IMR-90 (cell line): ENCODE measurements around the gene KLHL20. TPM values are rescaled to one million over a fixed set of nuclear protein-coding genes. Genes with fewer than 3 reads are reported as not detected.

ENCODE experiments used
- ATAC-seq: fragments of 200-7000 bp; cut with Tn5 transposase; 2 replicates; pipeline ENCODE4 v1.9.1; 2020; ENCODE audit warnings: low read depth, mild to moderate bottlenecking, moderate library complexity
- BruUV-seq: library from RNA; stranded (reverse); fragments of 400-500 nt; replicated peaks from 2 replicates; lab custom pipeline; 2021; lab: Mats Ljungman, UMichigan
- CTCF ChIA-PET: fragments of 300-600 bp; formaldehyde crosslinking; extraction: SDS; loops from one replicate; lab custom pipeline; 2021; ENCODE audit warnings: antibody characterized with exemption; lab: Yijun Ruan, JAX
- POLR2A ChIA-PET: fragments of 300-600 bp; sonication (Branson Sonifier 250); formaldehyde crosslinking; loops from one replicate; lab custom pipeline; 2022; ENCODE audit warnings: antibody characterized with exemption; ENCODE audit not compliant: unreplicated experiment; lab: Charles Lee
- DNase-seq: peaks from one replicate; pipeline ENCODE4 v3.0.0; 2013
- H2AFZ ChIP-seq: replicated peaks from 2 replicates; pipeline ENCODE3; 2013; ENCODE audit warnings: low read length, mild to moderate bottlenecking; ENCODE audit not compliant: poor library complexity
- H2AK5ac ChIP-seq: 2 replicates; pipeline ENCODE4 v1.6.1; 2013; ENCODE audit warnings: low read depth, low read length, inconsistent platforms
- H2AK9ac ChIP-seq: replicated peaks from 2 replicates; pipeline ENCODE3; 2013; ENCODE audit warnings: mild to moderate bottlenecking, low read depth, low read length, moderate library complexity; ENCODE audit not compliant: poor library complexity
- H2BK120ac ChIP-seq: 2 replicates; pipeline ENCODE4 v1.6.1; 2013; ENCODE audit warnings: low read depth, low read length, inconsistent platforms
- H2BK15ac ChIP-seq: 3 replicates; pipeline ENCODE4 v1.6.1; 2013; ENCODE audit warnings: low read depth, low read length, inconsistent platforms
- H2BK20ac ChIP-seq: 2 replicates; pipeline ENCODE4 v1.6.1; 2013; ENCODE audit warnings: low read depth, mild to moderate bottlenecking, inconsistent platforms, low read length, moderate library complexity
- H2BK5ac ChIP-seq: 2 replicates; pipeline ENCODE4 v1.6.1; 2013; ENCODE audit warnings: mild to moderate bottlenecking, low read depth, low read length, inconsistent platforms; ENCODE audit not compliant: poor library complexity, severe bottlenecking
- H3K14ac ChIP-seq: replicated peaks from 2 replicates; pipeline ENCODE4 v1.6.1; 2013; ENCODE audit warnings: low read depth, low read length, inconsistent platforms
- H3K18ac ChIP-seq: 2 replicates; pipeline ENCODE4 v1.6.1; 2013; ENCODE audit warnings: low read depth, low read length, control low read depth
- H3K23ac ChIP-seq: 2 replicates; pipeline ENCODE4 v1.6.1; 2013; ENCODE audit warnings: low read depth, low read length, inconsistent platforms
- H3K27ac ChIP-seq: 2 replicates; pipeline ENCODE4 v1.5.1; 2013; ENCODE audit warnings: mild to moderate bottlenecking, control low read depth, low read length; ENCODE audit not compliant: insufficient read depth
- H3K27me3 ChIP-seq: 2 replicates; pipeline ENCODE4 v1.6.1; 2013; ENCODE audit warnings: low read length; ENCODE audit not compliant: control insufficient read depth, insufficient read depth
- H3K36me3 ChIP-seq: 2 replicates; pipeline ENCODE4 v1.6.1; 2013; ENCODE audit warnings: low read length, mixed read lengths; ENCODE audit not compliant: control insufficient read depth, insufficient read depth
- H3K4ac ChIP-seq: 2 replicates; pipeline ENCODE4 v1.6.1; 2013; ENCODE audit warnings: low read depth, low read length, inconsistent platforms
- H3K4me1 ChIP-seq: 2 replicates; pipeline ENCODE4 v1.6.1; 2013; ENCODE audit warnings: low read length, mixed read lengths; ENCODE audit not compliant: control insufficient read depth, insufficient read depth
- H3K4me2 ChIP-seq: 2 replicates; pipeline ENCODE4 v1.6.1; 2013; ENCODE audit warnings: low read depth, mild to moderate bottlenecking, control low read depth, low read length, moderate library complexity
- H3K4me3 ChIP-seq: 2 replicates; pipeline ENCODE4 v1.5.1; 2013; ENCODE audit warnings: low read depth, mild to moderate bottlenecking, control low read depth, low read length, moderate library complexity; ENCODE audit not compliant: insufficient read depth
- H3K56ac ChIP-seq: 2 replicates; pipeline ENCODE4 v1.6.1; 2013; ENCODE audit warnings: low read length, inconsistent platforms; ENCODE audit not compliant: insufficient read depth; ENCODE audit errors: extremely low read depth
- H3K79me1 ChIP-seq, 2 experiments: 2 replicates each; pipeline ENCODE4 v1.6.1; 2013; ENCODE audit warnings: low read length in 2 of 2, inconsistent platforms in 1 of 2, low read depth in 1 of 2
- H3K9ac ChIP-seq: 2 replicates; pipeline ENCODE4 v1.6.1; 2013; ENCODE audit warnings: low read depth, low read length, control low read depth
- H3K9me1 ChIP-seq: 2 replicates; pipeline ENCODE4 v1.6.1; 2013; ENCODE audit warnings: low read length, inconsistent platforms; ENCODE audit not compliant: insufficient read depth
- H3K9me3 ChIP-seq: 2 replicates; pipeline ENCODE4 v1.6.1; 2013; ENCODE audit warnings: low read length; ENCODE audit not compliant: control insufficient read depth, insufficient read depth
- H4K20me1 ChIP-seq: 2 replicates; pipeline ENCODE4 v1.6.1; 2013; ENCODE audit warnings: low read length, inconsistent platforms; ENCODE audit not compliant: insufficient read depth
- H4K5ac ChIP-seq: 2 replicates; pipeline ENCODE4 v1.6.1; 2013; ENCODE audit warnings: mild to moderate bottlenecking, low read depth, low read length, control low read depth
- H4K8ac ChIP-seq, 2 experiments: 2 replicates each; pipeline ENCODE4 v1.6.1; 2013; ENCODE audit warnings: low read depth in 2 of 2, low read length in 2 of 2, control low read depth in 1 of 2, inconsistent platforms in 1 of 2
- H4K91ac ChIP-seq: 2 replicates; pipeline ENCODE4 v1.6.1; 2013; ENCODE audit warnings: low read depth, low read length, inconsistent platforms; ENCODE audit not compliant: insufficient read depth
- BHLHE40 ChIP-seq: fragments of 150-350 bp; IDR thresholded peaks from 2 replicates; pipeline ENCODE4 v1.6.1; 2016; ENCODE audit warnings: mild to moderate bottlenecking, low read depth, low read length
- CEBPB ChIP-seq: IDR thresholded peaks from 2 replicates; pipeline ENCODE4 v1.6.1; 2012; ENCODE audit warnings: low read depth, low read length, improper control_type of control experiment
- CHD1 ChIP-seq: IDR thresholded peaks from 2 replicates; pipeline ENCODE4 v1.6.1; 2012; ENCODE audit warnings: low read depth, low read length, improper control_type of control experiment
- CTCF ChIP-seq: conservative IDR thresholded peaks from 2 replicates; pipeline ENCODE4 v1.5.1; 2012; ENCODE audit warnings: mild to moderate bottlenecking, low read depth, low read length, improper control_type of control experiment
- ELK1 ChIP-seq: fragments of 150-350 bp; IDR thresholded peaks from 2 replicates; pipeline ENCODE4 v1.6.1; 2016; ENCODE audit warnings: low read depth, mild to moderate bottlenecking, low read length, moderate library complexity, borderline replicate concordance
- FOS ChIP-seq: fragments of 150-350 bp; IDR thresholded peaks from 2 replicates; pipeline ENCODE4 v1.6.1; 2016; ENCODE audit warnings: low read depth, low read length
- MAFK ChIP-seq: IDR thresholded peaks from 2 replicates; pipeline ENCODE4 v1.6.1; 2012; ENCODE audit warnings: low read depth, low read length, improper control_type of control experiment
- MAZ ChIP-seq: IDR thresholded peaks from 2 replicates; pipeline ENCODE4 v1.6.1; 2012; ENCODE audit warnings: low read depth, mild to moderate bottlenecking, low read length, improper control_type of control experiment, moderate library complexity, borderline replicate concordance
- MXI1 ChIP-seq: IDR thresholded peaks from 2 replicates; pipeline ENCODE4 v1.6.1; 2012; ENCODE audit warnings: low read depth, mild to moderate bottlenecking, low read length, moderate library complexity, borderline replicate concordance
- POLR2A ChIP-seq: IDR thresholded peaks from 2 replicates; pipeline ENCODE4 v1.6.1; 2012; ENCODE audit warnings: mild to moderate bottlenecking, low read depth, low read length
- RAD21 ChIP-seq: IDR thresholded peaks from 2 replicates; pipeline ENCODE4 v1.6.1; 2012; ENCODE audit warnings: low read length, improper control_type of control experiment
- RCOR1 ChIP-seq: IDR thresholded peaks from 2 replicates; pipeline ENCODE4 v1.6.1; 2012; ENCODE audit warnings: mild to moderate bottlenecking, low read length, improper control_type of control experiment; ENCODE audit not compliant: insufficient replicate concordance
- RFX5 ChIP-seq: IDR thresholded peaks from 2 replicates; pipeline ENCODE4 v1.8.0; 2012; ENCODE audit warnings: low read depth, mild to moderate bottlenecking, low read length, moderate library complexity
- SMC3 ChIP-seq: fragments of 150-350 bp; IDR thresholded peaks from 2 replicates; pipeline ENCODE4 v1.6.1; 2016; ENCODE audit warnings: low read depth, mild to moderate bottlenecking, antibody characterized with exemption, low read length, moderate library complexity
- USF2 ChIP-seq: fragments of 150-350 bp; IDR thresholded peaks from 2 replicates; pipeline ENCODE4 v1.6.1; 2017; ENCODE audit warnings: mild to moderate bottlenecking, antibody characterized with exemption, low read length, low read depth
- WGBS, 2 experiments: methylation state at CpG; one replicate each; pipeline versions ENCODE4 v1.1.5 to v1.1.7; 2013; ENCODE audit warnings: missing lambda C conversion rate in 2 of 2; ENCODE audit not compliant: insufficient read length in 1 of 2; ENCODE audit errors: extremely low coverage in 2 of 2; 5-methylcytosine and 5-hydroxymethylcytosine counted together
- dilution Hi-C: fragments of 300-500 bp; cut with HindIII; formaldehyde crosslinking; loops from one replicate; pipeline ENCODE4 v1.14.3; 2018; ENCODE audit warnings: low sequenced_read_pairs; ENCODE audit not compliant: unreplicated experiment
- in situ Hi-C: fragments of 300-500 bp; cut with MboI; formaldehyde crosslinking; loops from 3 replicates; pipeline ENCODE4 v1.14.3; 2019; ENCODE audit warnings: low sequenced_read_pairs, inconsistent platforms, mixed read lengths
- intact Hi-C: fragments of 100-400 bp; cut with micrococcal nuclease; formaldehyde crosslinking; loops from 2 replicates; pipeline ENCODE4 v1.10.0; 2022
- polyA plus RNA-seq, 3 experiments: library from polyadenylated mRNA; depleted of rRNA; stranded (reverse); fragments of >200 nt; gene quantifications; 2 replicates each; pipeline ENCODE4 v1.2.3, GENCODE V29; 2012; ENCODE audit warnings: low replicate concordance in 1 of 3
- total RNA-seq: library from RNA; depleted of rRNA; stranded (reverse); fragments of >200 nt; gene quantifications from 2 replicates; pipeline ENCODE4 v1.2.3, GENCODE V29; 2012

The KLHL20 gene
- total and polyA plus RNA-seq, 2 of the 4 experiments (the other 2 are of a cell fraction), result 13.5 to 23.3 TPM

- dilution Hi-C loops, result no loop called here
- Histone ChIP-seq H4K20me1 (no peaks in the 10 kb centered on the region; the same call in 1 of the 2 replicates), H3K56ac (peak overlapping the region; percentile 45), H2BK5ac (peak overlapping the region; percentile 63), H2AK9ac (peak overlapping the region; percentile 66), H2BK120ac (no peak overlapping the region), H3K27me3 (peaks cover 3% of the 10 kb centered on the region; the same call in 1 of the 2 replicates), H3K4ac (peak overlapping the region; percentile 68), H4K5ac (peak overlapping the region; percentile 61; the same call in 1 of the 2 replicates), H3K9ac (peak overlapping the region; percentile 88), H3K23ac (peak overlapping the region; percentile 88), H3K14ac (peak overlapping the region; percentile 56), H3K9me3 (no peaks in the 10 kb centered on the region), H3K36me3 (no peaks in the 10 kb centered on the region), H2AK5ac (no peak overlapping the region), H3K79me1 (peaks cover 8 to 21% of the 10 kb centered on the region in 2 experiments; a peak in 2 of 4 replicates), H4K91ac (peak overlapping the region; percentile 17), H4K8ac (peak overlapping the region; percentile 41 to 100; a peak in 2 of 4 replicates), H2BK15ac (0 out of 3 replicates have a peak overlapping the region, but pooled peaks have one; percentile 16), H3K27ac (peak overlapping the region; percentile 85), H3K4me3 (peak overlapping the region; percentile 76), H3K4me2 (peak overlapping the region; percentile 81), H2AFZ (peak overlapping the region; percentile 95), H3K4me1 (no peaks in the 10 kb centered on the region), H2BK20ac (no peak overlapping the region), H3K18ac (peak overlapping the region; percentile 25), H3K9me1 (peaks cover 5% of the 10 kb centered on the region; the same call in 1 of the 2 replicates)
- CTCF ChIA-PET, result interaction anchor here (0.5 kb wide), 1 partner anchor 450 kb away, joined by 7 read pairs; no protein-coding TSS in a partner anchor
- intact Hi-C loops, result loop anchor here (1.0 to 10.0 kb wide), 3 partner anchors 284 to 971 kb away; no protein-coding TSS in a partner anchor
- in situ Hi-C loops, result no loop called here
- POLR2A ChIA-PET, result interaction anchor here (1.2 kb wide), 1 partner anchor 239 kb away, joined by 3 read pairs; no protein-coding TSS in a partner anchor
- TF ChIP-seq MXI1 (no peak), FOS (no peak), BHLHE40 (no peak), CEBPB (no peak), RFX5 (no peak), ELK1 (no peak), CHD1 (no peak), RAD21 (no peak), USF2 (no peak), SMC3 (no peak), CTCF (no peak), MAZ (no peak), RCOR1 (no peak), POLR2A (no peak), MAFK (no peak)
- WGBS, 2 experiments, result no CpG with 5 or more reads among the region's 8 CpGs
- BruUV-seq, result no TSS peak
- DNase-seq, result no peak
- no peak for ATAC-seq
Observed at GRCh38 chr1:173715538-173715844, 710 bp downstream of the KLHL20 start.
